ENCODE results near the gene RTN4R. TPM values are rescaled to one million over a fixed set of nuclear protein-coding genes. Genes with fewer than 3 reads are reported as not detected.

Gene RTN4R
- total and polyA plus RNA-seq, 2 experiments from 2014 or later, result 5.2 to 5.3 TPM

DNA sequence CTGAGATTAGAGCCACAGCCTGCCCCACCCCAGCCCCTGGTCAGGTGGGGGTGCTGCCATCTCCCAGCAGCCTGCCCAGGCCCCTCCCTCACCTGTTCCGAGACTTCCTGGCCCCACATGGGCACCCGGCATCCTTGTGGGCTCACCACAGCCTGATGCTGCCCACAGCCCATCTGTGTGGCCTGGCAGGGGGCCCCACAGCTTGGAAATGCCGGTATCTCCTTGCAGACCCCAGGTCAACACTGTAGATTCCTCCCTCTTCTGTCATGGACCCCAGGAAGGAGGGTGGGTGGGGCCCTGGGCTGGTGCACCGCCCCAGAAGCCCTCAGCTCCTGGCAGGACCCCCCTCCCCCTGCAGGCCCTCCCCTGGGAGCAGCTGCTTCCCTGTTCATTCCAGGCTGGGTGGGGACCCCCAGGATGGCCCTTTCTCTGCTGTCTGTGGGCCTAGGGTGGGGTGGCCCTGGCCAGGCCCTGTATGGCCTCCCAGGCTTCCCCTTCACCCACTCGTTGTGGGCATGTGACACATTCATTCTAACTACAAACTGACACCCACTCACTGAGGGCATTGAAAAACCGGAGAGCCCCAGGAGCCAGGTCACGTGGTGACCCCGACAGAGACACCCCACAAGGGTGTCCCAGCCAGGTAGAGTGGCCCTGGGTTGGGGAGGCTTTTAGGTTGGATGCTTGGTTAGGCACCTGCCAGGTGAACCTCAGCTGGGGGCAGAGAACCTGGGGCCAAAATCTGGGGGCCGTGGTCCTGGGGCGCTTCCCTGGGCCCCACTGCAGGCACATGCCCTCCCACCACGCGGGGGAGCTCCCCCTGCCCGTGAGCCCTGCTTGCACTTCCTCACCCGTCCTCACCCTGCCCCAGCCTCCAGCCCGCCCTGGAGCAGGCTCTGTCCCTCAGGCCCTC is 73.2 kb downstream of the RTN4R start:
- Histone ChIP-seq H3K9me3 (ENCODE audit: low read depth) (no peaks in the 10 kb centered on the region), H3K36me3 (no peaks in the 10 kb centered on the region), H3K4me3 (no peak overlapping the region), H3K27me3 (peaks cover 6% of the 10 kb centered on the region), H3K4me1 (ENCODE audit: low read depth) (no peaks in the 10 kb centered on the region), H3K27ac (no peak overlapping the region)
- TF ChIP-seq, protein P1, sequence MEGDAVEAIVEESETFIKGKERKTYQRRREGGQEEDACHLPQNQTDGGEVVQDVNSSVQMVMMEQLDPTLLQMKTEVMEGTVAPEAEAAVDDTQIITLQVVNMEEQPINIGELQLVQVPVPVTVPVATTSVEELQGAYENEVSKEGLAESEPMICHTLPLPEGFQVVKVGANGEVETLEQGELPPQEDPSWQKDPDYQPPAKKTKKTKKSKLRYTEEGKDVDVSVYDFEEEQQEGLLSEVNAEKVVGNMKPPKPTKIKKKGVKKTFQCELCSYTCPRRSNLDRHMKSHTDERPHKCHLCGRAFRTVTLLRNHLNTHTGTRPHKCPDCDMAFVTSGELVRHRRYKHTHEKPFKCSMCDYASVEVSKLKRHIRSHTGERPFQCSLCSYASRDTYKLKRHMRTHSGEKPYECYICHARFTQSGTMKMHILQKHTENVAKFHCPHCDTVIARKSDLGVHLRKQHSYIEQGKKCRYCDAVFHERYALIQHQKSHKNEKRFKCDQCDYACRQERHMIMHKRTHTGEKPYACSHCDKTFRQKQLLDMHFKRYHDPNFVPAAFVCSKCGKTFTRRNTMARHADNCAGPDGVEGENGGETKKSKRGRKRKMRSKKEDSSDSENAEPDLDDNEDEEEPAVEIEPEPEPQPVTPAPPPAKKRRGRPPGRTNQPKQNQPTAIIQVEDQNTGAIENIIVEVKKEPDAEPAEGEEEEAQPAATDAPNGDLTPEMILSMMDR (IDR thresholded peaks at IDR 0.05; ENCODE audit: low read depth, low read length), result no peak
- no peak for DNase-seq (ENCODE audit: low read depth in 1 of 2, low spot score in 1 of 2)

DNA sequence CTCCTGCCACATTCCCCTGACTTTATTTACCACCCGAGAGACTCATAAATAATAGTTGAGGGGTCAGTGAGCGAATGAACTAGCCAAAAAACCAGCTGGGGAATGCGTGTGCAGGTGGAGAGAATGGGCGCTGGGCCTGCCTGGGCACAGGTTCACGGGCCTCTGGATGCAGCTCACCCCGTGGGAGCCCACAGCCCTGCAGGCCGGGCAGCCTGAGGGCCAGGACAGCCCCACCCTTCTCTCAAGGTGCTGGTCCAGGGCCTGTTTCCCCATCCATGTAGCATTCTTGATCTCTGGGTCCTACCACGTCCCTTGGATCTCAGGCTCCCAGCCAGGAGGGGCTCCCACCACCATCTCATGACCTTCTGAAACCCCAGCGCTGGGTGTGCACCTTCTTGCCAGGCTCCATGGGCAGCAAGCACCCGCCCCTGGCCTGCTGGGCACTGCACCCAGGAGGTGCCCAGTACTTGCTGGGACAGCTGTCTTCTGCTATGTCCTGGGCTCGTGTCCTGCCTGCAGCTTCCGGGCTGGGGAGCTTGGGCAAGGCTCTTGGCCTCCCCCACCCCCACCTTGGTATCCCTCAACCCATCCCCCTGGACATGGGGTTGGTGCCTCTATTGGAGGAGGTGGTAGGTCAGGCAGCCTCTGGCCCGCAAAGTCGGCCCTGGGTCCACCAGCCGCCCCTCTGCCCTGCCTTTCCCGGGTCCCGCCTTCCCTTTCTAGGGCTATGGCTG is 74.2 kb downstream of the RTN4R start:
- Histone ChIP-seq H3K27ac (no peak overlapping the region), H3K4me1 (ENCODE audit: low read depth) (no peaks in the 10 kb centered on the region), H3K27me3 (no peaks in the 10 kb centered on the region), H3K4me3 (no peak overlapping the region), H3K36me3 (no peaks in the 10 kb centered on the region), H3K9me3 (ENCODE audit: low read depth) (no peaks in the 10 kb centered on the region)
- TF ChIP-seq, protein P1 (IDR thresholded peaks at IDR 0.05; ENCODE audit: low read depth, low read length), result no peak
- no peak for DNase-seq (ENCODE audit: low read depth in 1 of 2, low spot score in 1 of 2)

DNA sequence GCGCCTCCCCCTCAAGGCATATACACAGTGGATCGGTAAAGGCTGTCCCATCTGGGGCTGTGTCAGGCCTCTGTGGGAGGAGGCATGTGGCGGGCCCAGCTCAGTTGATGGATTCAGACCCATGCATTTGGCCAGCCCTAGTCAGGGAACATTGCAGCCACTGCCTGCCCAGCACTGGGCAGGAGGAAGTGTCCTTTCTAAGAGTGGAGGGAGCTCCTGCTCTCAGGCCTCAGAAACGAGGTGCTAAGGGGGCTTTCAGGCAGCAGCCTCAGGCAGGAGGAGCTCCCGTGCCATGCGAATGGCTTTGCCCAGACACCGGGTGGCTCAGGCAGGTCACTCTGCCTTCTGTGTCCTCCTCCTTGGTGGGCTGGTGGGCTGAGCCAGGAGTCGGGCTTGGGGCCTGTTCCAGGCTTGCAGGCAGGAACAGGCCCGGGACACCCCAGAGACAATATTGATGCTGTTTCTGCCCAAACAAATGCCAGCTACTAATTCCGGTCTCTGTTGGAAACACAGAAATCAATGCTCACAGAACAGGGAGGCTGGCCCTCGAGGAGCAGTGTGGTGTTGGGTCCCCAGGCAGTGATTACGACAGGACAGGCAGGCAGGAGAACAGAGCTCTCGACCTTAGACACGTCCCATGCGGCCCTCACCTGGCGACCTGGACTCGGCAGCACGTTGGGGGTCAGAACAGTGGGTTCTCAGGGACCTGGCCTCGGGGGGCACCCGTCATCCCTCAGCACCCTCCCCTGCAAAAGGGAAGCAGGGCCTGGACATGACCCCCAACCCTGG is 75.0 kb downstream of the RTN4R start:
- no peak overlapping the region for H3K27ac ChIP-seq
- TF ChIP-seq, protein P1 (IDR thresholded peaks at IDR 0.05; ENCODE audit: low read depth, low read length), result no peak
- H3K4me1 ChIP-seq (ENCODE audit: low read depth), result no peaks in the 10 kb centered on the region
- no peak overlapping the region for H3K4me3 ChIP-seq
- no peaks in the 10 kb centered on the region for H3K27me3 ChIP-seq
- no peaks in the 10 kb centered on the region for H3K9me3 ChIP-seq (ENCODE audit: low read depth)
- no peak for DNase-seq (ENCODE audit: low read depth in 1 of 2, low spot score in 1 of 2)
- no peaks in the 10 kb centered on the region for H3K36me3 ChIP-seq

DNA sequence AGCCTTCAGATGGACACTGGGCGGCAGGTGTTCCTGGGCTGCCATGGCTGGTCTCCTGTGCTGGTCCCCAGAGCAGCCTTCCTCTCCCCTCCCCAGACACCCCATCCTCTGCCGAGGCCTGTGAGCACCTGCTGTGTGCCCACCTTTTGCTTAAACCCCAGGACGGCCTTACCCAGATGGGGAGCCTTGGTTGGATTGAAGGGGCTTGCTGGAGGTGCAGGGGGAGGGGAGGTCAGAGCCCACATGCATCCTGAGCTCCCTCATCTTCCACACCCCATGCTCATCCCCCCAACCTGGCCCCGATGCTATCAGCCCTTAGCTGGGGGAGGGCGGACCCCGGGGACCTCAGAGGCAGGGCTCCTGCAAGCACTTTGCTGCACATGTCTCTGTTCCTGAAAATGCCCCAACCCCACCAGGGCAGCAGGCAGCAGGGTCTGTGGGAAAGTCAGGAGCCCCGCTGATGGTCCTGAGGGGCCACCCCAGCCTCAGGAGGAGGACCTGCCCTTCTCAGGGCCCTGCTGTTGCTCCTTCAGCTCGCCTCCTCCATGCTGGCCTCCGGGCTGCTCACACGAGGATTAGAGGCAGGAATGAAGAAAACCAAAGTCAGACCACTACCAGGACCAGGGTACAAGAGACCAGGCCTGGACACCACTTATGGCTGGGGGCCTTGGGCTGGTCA is 75.7 kb downstream of the RTN4R start:
- DNase-seq (ENCODE audit: low read depth in 1 of 2, low spot score in 1 of 2), result no peak
- no peaks in the 10 kb centered on the region for H3K36me3 ChIP-seq
- no peaks in the 10 kb centered on the region for H3K4me1 ChIP-seq (ENCODE audit: low read depth)
- no peak overlapping the region for H3K27ac ChIP-seq
- no peaks in the 10 kb centered on the region for H3K27me3 ChIP-seq
- no peaks in the 10 kb centered on the region for H3K9me3 ChIP-seq (ENCODE audit: low read depth)
- TF ChIP-seq, protein P1 (IDR thresholded peaks at IDR 0.05; ENCODE audit: low read depth, low read length), result no peak
- no peak overlapping the region for H3K4me3 ChIP-seq

DNA sequence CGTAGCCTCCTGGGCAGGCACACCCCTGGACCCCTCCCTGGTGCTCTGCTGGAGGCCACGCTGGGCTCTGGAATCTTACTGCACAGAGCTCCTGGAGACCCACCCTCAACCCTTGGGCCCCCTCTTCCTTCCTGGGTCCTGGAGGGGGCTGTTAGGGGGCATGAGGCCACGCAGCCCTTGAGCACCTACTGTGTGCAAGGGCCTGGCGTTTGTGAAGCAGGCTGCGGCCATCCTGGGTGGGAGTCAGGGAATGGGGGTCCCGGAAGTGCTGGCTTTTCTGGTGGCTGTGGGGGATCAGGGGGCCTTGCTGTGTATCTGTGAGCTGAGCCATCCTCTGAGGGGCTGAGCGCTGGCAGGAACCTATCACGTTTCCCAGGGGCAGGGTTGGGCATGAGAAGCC is 76.3 kb downstream of the RTN4R start:
- no peaks in the 10 kb centered on the region for H3K4me1 ChIP-seq (ENCODE audit: low read depth)
- H3K27ac ChIP-seq, result no peak overlapping the region
- H3K4me3 ChIP-seq, result no peak overlapping the region
- no peaks in the 10 kb centered on the region for H3K36me3 ChIP-seq
- H3K27me3 ChIP-seq, result no peaks in the 10 kb centered on the region
- DNase-seq (ENCODE audit: low read depth in 1 of 2, low spot score in 1 of 2), result no peak
- TF ChIP-seq, protein P1 (IDR thresholded peaks at IDR 0.05; ENCODE audit: low read depth, low read length), result no peak
- H3K9me3 ChIP-seq (ENCODE audit: low read depth), result no peaks in the 10 kb centered on the region
